BLaER1 (cell line): ENCODE data around the gene TBC1D5.
"Not testable (repeated sequence)": the region's sequence is repeated elsewhere in the genome, so short reads cannot be mapped to it uniquely, and the experiment has no call there.

ENCODE experiments used
- H3K27ac ChIP-seq: shearing (Covaris generic); formaldehyde crosslinking; 2 replicates; pipeline ENCODE4 v1.8.1; 2022
- H3K27me3 ChIP-seq: shearing (Covaris generic); formaldehyde crosslinking; 2 replicates; pipeline ENCODE4 v1.8.1; 2022
- H3K36me3 ChIP-seq: shearing (Covaris generic); formaldehyde crosslinking; 2 replicates; pipeline ENCODE4 v1.8.1; 2022
- H3K4me1 ChIP-seq: shearing (Covaris generic); formaldehyde crosslinking; 2 replicates; pipeline ENCODE4 v1.8.1; 2022
- H3K4me2 ChIP-seq: shearing (Covaris generic); formaldehyde crosslinking; 2 replicates; pipeline ENCODE4 v1.8.1; 2022
- H3K4me3 ChIP-seq: shearing (Covaris generic); formaldehyde crosslinking; 2 replicates; pipeline ENCODE4 v1.8.1; 2022
- H3K9ac ChIP-seq: shearing (Covaris generic); formaldehyde crosslinking; 2 replicates; pipeline ENCODE4 v1.8.1; 2022
- H3K9me3 ChIP-seq: shearing (Covaris generic); formaldehyde crosslinking; 2 replicates; pipeline ENCODE4 v1.8.1; 2022
- H4K20me1 ChIP-seq: shearing (Covaris generic); formaldehyde crosslinking; 2 replicates; pipeline ENCODE4 v1.8.1; 2022
- Cebpa-rat ChIP-seq: shearing (Covaris generic); IDR thresholded peaks from 2 replicates; pipeline ENCODE4 v1.8.1; 2022

Gene TBC1D5

GRCh38 chr3:17655743-17656142, 86.7 kb downstream of the TBC1D5 start:
- TF ChIP-seq Cebpa-rat = no peak
- Histone ChIP-seq H4K20me1 (peaks cover 15% of the 10 kb centered on the region; the same call in 1 of the 2 replicates), H3K27ac (no peak overlapping the region), H3K4me1 (no peaks in the 10 kb centered on the region), H3K4me2 (no peak overlapping the region), H3K36me3 (0 out of 2 replicates have a peak, but pooled peaks cover 8% of the 10 kb centered on the region), H3K9ac (no peak overlapping the region), H3K9me3 (no peaks in the 10 kb centered on the region), H3K27me3 (no peaks in the 10 kb centered on the region), H3K4me3 (no peak overlapping the region)

- H3K9me3 ChIP-seq, H3K9ac ChIP-seq, H3K27ac ChIP-seq, H3K4me2 ChIP-seq, H3K27me3 ChIP-seq, H3K4me3 ChIP-seq, H3K36me3 ChIP-seq, H3K4me1 ChIP-seq: not testable (repeated sequence)
- H4K20me1 ChIP-seq = peaks cover 25% of the 10 kb centered on the region; the same call in 1 of the 2 replicates
Measured at GRCh38 chr3:17649748-17650147, 92.7 kb downstream of the TBC1D5 start.

GRCh38 chr3:17648630-17649355, 93.6 kb downstream of the TBC1D5 start:
- not testable (repeated sequence) for H3K36me3 ChIP-seq, H3K4me3 ChIP-seq, H3K9ac ChIP-seq, H3K27ac ChIP-seq, H3K9me3 ChIP-seq, H3K4me2 ChIP-seq, H3K4me1 ChIP-seq, H3K27me3 ChIP-seq
- peaks cover 25% of the 10 kb centered on the region; the same call in 1 of the 2 replicates for H4K20me1 ChIP-seq

- H3K27ac ChIP-seq = no peak overlapping the region
Measured at GRCh38 chr3:17645074-17645698, 97.2 kb downstream of the TBC1D5 start.

GRCh38 chr3:17643691-17644090, 98.7 kb downstream of the TBC1D5 start:
- H3K9ac ChIP-seq = no peak overlapping the region
- no peaks in the 10 kb centered on the region for H3K9me3 ChIP-seq
- H3K4me2 ChIP-seq = no peak overlapping the region
- peaks cover 20% of the 10 kb centered on the region; the same call in 1 of the 2 replicates for H4K20me1 ChIP-seq
- H3K27ac ChIP-seq = no peak overlapping the region
- H3K36me3 ChIP-seq = no peaks in the 10 kb centered on the region
- no peak overlapping the region for H3K4me3 ChIP-seq
- H3K27me3 ChIP-seq = no peaks in the 10 kb centered on the region
- no peaks in the 10 kb centered on the region for H3K4me1 ChIP-seq
- TF ChIP-seq Cebpa-rat = no peak

More at GRCh38 chr3:17645074-17645698, 97.2 kb downstream of the TBC1D5 start:
- Histone ChIP-seq H3K27me3 (no peaks in the 10 kb centered on the region), H3K36me3 (no peaks in the 10 kb centered on the region), H4K20me1 (peaks cover 11% of the 10 kb centered on the region; the same call in 1 of the 2 replicates), H3K4me2 (no peak overlapping the region), H3K4me1 (no peaks in the 10 kb centered on the region), H3K9ac (no peak overlapping the region), H3K4me3 (no peak overlapping the region), H3K9me3 (peaks cover 10% of the 10 kb centered on the region)
- no peak for TF ChIP-seq Cebpa-rat

GRCh38 chr3:17642474-17642873, 100.0 kb downstream of the TBC1D5 start:
- TF ChIP-seq Cebpa-rat = no peak
- no peaks in the 10 kb centered on the region for H3K27me3 ChIP-seq

GRCh38 chr3:17640466-17640865, 102.0 kb downstream of the TBC1D5 start:
- H3K4me2 ChIP-seq = no peak overlapping the region
- 0 out of 2 replicates have a peak, but pooled peaks cover under 1% of the 10 kb centered on the region for H3K36me3 ChIP-seq
- no peak overlapping the region for H3K4me3 ChIP-seq
- no peaks in the 10 kb centered on the region for H3K9me3 ChIP-seq
- H3K4me1 ChIP-seq = no peaks in the 10 kb centered on the region
- H3K9ac ChIP-seq = no peak overlapping the region
- H3K27ac ChIP-seq = no peak overlapping the region
- TF ChIP-seq Cebpa-rat = no peak
- no peaks in the 10 kb centered on the region for H3K27me3 ChIP-seq
- peaks cover 9% of the 10 kb centered on the region; the same call in 1 of the 2 replicates for H4K20me1 ChIP-seq

More at GRCh38 chr3:17642474-17642873, 100.0 kb downstream of the TBC1D5 start:
- Histone ChIP-seq H3K36me3 (no peaks in the 10 kb centered on the region), H4K20me1 (peaks cover 15% of the 10 kb centered on the region; the same call in 1 of the 2 replicates), H3K9me3 (no peaks in the 10 kb centered on the region), H3K4me3 (no peak overlapping the region), H3K9ac (no peak overlapping the region), H3K4me2 (no peak overlapping the region), H3K4me1 (no peaks in the 10 kb centered on the region), H3K27ac (no peak overlapping the region)

GRCh38 chr3:17639765-17640164, 102.7 kb downstream of the TBC1D5 start:
- no peak overlapping the region for H3K4me3 ChIP-seq
- H3K4me2 ChIP-seq = no peak overlapping the region
- 0 out of 2 replicates have a peak, but pooled peaks cover 5% of the 10 kb centered on the region for H3K36me3 ChIP-seq
- peaks cover 9% of the 10 kb centered on the region; the same call in 1 of the 2 replicates for H4K20me1 ChIP-seq
- no peak for TF ChIP-seq Cebpa-rat
- no peak overlapping the region for H3K27ac ChIP-seq
- no peaks in the 10 kb centered on the region for H3K9me3 ChIP-seq
- no peaks in the 10 kb centered on the region for H3K27me3 ChIP-seq
- H3K4me1 ChIP-seq = no peaks in the 10 kb centered on the region
- H3K9ac ChIP-seq = no peak overlapping the region

GRCh38 chr3:17639257-17639656, 103.2 kb downstream of the TBC1D5 start:
- Histone ChIP-seq H4K20me1 (peaks cover 9% of the 10 kb centered on the region; the same call in 1 of the 2 replicates), H3K9ac (no peak overlapping the region), H3K27me3 (no peaks in the 10 kb centered on the region), H3K4me1 (no peaks in the 10 kb centered on the region), H3K27ac (no peak overlapping the region), H3K9me3 (no peaks in the 10 kb centered on the region), H3K4me3 (no peak overlapping the region), H3K4me2 (no peak overlapping the region), H3K36me3 (peaks cover 5% of the 10 kb centered on the region; the same call in 1 of the 2 replicates)
- no peak for TF ChIP-seq Cebpa-rat

GRCh38 chr3:17638356-17638755, 104.1 kb downstream of the TBC1D5 start:
- H4K20me1 ChIP-seq = peaks cover 9% of the 10 kb centered on the region; the same call in 1 of the 2 replicates
- H3K4me3 ChIP-seq = no peak overlapping the region
- no peak for TF ChIP-seq Cebpa-rat
- H3K27me3 ChIP-seq = no peaks in the 10 kb centered on the region
- no peak overlapping the region for H3K27ac ChIP-seq
- no peaks in the 10 kb centered on the region for H3K9me3 ChIP-seq
- no peaks in the 10 kb centered on the region for H3K4me1 ChIP-seq
- H3K4me2 ChIP-seq = no peak overlapping the region
- peaks cover 5% of the 10 kb centered on the region; the same call in 1 of the 2 replicates for H3K36me3 ChIP-seq
- no peak overlapping the region for H3K9ac ChIP-seq

GRCh38 chr3:17635675-17636074, 106.8 kb downstream of the TBC1D5 start:
- H3K4me3 ChIP-seq, H3K36me3 ChIP-seq, H3K27ac ChIP-seq, H3K9ac ChIP-seq, H3K4me1 ChIP-seq, H3K9me3 ChIP-seq, H3K27me3 ChIP-seq, H3K4me2 ChIP-seq: not testable (repeated sequence)
- peaks cover 32% of the 10 kb centered on the region; the same call in 1 of the 2 replicates for H4K20me1 ChIP-seq
